ENCODE results near the gene PLXNA4.

DNA sequence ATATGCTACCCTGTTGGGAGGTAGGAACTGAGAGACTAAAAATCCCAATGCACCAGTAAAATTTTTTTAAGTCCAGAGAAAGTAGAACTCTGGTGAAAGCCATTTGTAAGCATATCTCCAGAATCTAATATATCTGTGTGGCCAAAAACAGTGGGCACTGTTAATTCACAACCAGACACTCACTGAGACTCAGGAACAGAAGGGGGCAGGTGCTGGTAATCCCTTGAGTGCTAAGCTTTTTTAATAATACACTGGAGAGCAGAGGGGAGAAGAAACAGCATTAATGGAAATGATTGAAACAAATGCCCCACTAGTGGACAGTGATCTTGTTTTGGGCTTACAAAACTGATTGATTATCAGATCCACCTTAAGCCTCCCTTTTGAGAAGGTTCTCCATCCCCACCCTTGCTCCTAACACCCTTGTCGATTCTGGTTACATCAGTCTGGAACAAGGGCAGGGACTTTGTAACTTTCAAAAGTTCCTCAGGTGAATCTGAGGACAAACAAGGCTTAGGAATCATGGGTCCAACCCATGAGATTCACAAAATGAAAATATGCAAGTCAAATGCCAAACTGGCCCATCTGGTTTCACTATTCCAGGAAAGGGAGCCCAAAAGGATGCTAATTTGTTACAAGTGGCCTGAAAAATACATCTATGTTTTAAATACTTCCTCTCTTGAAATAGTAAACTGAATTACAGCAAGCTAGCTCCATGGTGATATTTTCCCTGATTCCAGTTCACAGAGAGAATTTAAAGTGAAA, 29.7 kb downstream of the PLXNA4 start:
- TF ChIP-seq POLR2AphosphoS5 (IDR thresholded peaks at IDR 0.05), result no peak
- TF ChIP-seq, protein P1, sequence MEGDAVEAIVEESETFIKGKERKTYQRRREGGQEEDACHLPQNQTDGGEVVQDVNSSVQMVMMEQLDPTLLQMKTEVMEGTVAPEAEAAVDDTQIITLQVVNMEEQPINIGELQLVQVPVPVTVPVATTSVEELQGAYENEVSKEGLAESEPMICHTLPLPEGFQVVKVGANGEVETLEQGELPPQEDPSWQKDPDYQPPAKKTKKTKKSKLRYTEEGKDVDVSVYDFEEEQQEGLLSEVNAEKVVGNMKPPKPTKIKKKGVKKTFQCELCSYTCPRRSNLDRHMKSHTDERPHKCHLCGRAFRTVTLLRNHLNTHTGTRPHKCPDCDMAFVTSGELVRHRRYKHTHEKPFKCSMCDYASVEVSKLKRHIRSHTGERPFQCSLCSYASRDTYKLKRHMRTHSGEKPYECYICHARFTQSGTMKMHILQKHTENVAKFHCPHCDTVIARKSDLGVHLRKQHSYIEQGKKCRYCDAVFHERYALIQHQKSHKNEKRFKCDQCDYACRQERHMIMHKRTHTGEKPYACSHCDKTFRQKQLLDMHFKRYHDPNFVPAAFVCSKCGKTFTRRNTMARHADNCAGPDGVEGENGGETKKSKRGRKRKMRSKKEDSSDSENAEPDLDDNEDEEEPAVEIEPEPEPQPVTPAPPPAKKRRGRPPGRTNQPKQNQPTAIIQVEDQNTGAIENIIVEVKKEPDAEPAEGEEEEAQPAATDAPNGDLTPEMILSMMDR (IDR thresholded peaks at IDR 0.05 in 8 of 11, conservative IDR thresholded peaks at IDR 0.05 in 3 of 11), result no peak
- TF ChIP-seq POLR2A (IDR thresholded peaks at IDR 0.05), result no peak
